Renal cortical epithelial cell (primary cell): ENCODE measurements around the gene PIP5K1C. TPM values are rescaled to one million over a fixed set of nuclear protein-coding genes. Genes with fewer than 3 reads are reported as not detected.
"Not testable (repeated sequence)": the region's sequence is repeated elsewhere in the genome, so short reads cannot be mapped to it uniquely, and the experiment has no call there.

Source experiments
- DNase-seq: peaks from one replicate; pipeline ENCODE4 v3.0.0-alpha.2; 2011; ENCODE audit warnings: low read depth
- total RNA-seq: library from RNA; depleted of rRNA; stranded (reverse); fragments of >200 nt; gene quantifications from 2 replicates; pipeline ENCODE4 v1.2.3, GENCODE V29; 2014

PIP5K1C gene
- total RNA-seq, 1 donor from 2014 or later = 38.4 TPM

GRCh38 chr19:3645726-3646125 lies 54.5 kb downstream of the PIP5K1C start:
- no peak for DNase-seq

DNA sequence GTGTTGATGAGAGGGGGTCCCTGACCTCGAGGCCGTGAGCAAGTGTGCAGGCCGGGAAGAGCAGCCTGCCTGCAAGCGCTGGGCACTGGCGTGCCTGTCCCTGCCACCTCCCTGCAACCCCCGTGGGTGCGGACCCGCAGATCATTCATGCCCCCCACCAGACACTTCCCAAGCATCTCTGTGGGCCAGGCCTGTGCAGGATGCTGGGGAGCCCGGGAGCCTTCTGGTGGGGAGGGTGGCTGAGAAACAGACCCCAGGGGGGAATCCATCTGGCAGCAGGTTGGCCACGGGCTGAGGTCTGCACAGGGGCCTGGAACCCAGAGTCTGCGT lies 55.2 kb downstream of the PIP5K1C start:
- DNase-seq = no peak

GRCh38 chr19:3644351-3645066 lies 55.8 kb downstream of the PIP5K1C start:
- DNase-seq = no peak

GRCh38 chr19:3643674-3644313 lies 56.5 kb downstream of the PIP5K1C start:
- DNase-seq = no peak

DNA sequence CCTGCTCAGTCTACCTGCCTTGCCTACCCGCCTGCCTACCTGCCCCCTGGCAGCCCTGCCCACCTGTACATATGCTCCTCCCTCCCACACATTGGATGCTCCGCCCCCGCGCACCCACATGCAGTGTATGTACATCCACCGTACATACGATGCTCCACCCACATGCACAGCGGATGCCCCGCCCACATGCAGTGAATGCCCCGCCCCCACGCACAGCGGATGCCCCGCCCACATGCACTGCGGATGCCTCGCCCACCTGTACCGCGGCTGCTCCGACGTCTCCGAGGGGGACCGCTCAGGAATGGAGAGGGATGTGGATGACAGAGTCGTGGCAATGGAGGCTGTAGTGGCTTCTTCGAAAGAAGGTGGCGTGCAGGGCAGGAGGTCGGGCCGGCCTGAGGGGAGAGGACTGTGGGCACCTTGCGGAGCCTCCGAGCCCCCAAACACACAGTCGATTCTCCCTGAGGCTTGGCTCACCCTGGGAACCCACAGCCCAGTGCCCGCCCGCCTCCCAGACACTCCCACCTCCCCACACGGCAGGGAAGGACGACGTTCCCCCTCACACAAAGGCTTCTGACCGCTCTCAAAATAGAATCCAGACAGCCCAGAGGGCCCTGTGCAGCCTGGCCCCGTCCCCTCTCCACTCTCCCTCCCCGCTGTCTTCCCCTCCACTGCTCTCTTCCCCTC lies 57.1 kb downstream of the PIP5K1C start:
- no peak for DNase-seq

DNA sequence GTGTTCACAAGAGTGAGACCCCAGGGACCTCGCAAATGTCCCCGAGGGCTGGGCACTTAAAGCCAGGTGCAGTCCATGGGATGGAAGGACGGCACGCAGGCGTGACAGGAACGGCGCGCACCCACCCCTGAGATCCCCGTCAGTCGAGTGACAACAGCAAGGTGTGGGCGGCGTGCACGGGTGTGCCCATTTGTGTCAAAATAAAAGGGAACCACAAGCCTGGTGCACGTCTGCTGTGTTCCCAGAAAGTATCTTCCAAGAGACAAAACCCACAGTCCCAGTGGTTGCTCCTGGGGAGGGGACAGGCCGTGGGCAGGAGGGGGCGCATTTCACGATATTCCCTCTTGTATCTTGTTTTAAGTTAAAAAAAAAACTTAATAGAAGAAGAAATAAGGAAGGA lies 58.0 kb downstream of the PIP5K1C start:
- no peak for DNase-seq

DNA sequence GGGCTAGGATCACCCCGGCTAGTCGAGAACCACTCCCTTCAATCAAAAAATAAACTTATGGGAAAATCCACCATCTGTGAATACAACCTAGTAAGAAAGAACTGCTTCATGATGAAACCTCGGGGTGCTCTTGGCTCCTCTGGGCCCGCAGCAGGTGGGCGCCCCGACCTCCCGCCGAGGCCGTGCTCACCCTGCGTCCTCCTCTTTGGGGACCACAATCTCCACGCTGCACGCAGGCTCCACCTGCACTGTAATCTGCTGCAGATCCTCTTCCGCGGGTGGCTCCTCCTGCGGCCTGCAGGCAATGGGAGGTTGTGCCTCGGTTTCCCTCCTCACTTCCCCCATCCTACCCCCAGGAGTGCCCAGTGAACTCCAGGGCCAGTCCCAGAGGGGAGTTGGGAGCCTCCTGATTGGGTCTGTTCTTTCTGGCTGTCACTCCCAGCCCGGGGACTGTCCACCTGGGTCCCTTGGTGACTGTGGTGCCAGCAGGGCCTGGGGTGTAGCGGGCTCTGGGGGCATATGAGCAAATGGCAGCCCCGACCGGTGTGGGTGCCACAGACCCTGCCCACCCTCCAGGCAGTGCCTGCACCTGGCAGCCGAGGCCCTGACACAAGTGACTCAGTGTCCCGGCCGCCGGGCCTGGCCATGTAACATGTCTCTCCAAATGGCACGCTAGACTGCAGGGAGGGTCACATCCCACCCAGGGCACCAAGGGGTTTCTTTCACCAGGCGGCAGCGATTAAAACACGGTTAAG lies 58.6 kb downstream of the PIP5K1C start:
- no peak for DNase-seq

DNA sequence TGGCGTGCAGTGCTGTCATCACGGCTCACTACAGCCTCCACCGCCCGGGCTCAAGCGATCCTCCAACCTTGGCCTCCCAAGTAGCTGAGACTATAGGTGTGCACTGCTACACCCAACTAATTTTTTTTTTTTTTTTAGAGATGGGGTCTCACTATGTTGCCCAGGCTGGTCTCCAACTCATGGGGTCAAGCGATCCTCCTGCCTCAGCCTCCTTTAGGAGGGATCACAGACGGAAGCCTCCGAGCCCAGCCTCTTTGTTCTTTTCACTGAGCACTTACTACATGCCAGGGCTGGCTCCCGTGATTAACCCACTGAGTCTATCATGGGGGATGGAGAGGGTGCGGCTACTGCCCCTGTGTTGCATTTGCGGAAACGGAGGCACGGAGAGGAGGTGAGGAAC lies 60.8 kb downstream of the PIP5K1C start:
- no peak for DNase-seq

DNA sequence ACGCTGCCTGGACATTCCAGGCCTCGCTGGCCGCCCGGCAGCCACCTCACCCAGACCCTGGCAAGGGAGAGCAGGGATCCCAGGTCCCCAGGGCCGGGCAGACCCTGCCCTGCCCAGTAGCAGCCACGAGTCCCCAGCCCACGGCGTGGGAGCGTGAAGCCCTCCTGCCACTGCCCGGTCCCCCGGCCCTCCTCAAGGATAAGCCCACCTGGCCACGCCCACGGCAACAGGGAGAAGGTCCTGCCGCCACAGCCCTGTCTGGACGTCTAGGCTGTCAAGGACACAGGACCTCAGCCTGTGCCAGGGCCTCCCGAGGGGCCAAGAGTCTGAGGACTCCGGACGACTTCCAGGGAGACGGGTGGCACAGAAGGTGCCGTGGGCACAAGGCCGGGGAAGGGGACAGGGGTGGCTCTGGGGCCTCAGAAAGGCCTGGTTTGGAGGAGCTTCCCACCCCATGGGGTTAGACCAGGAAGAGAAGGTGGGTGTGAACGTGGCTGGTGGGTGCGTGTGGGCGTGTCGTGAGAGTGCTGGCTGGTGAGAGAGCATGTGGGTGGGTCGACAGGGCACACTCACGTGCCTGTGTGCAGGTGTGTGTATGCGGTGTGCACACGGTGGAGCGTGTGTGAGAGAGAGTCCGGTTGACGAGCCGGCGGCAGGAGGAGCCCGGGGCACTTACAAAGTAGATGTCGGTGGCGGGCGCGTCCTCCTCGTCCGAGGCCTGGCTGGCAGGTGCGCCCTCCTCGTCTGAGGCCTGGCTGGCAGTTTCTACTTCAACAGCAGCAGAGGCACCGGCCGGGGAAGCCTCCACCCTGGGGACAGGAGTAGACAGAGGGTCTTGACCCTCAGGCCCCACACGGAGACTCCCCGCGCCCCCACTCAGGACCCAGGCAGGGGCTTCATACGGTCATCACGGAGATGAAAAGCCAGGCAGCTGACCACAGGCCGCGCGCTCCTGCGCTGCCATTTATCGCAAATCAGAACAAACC lies 61.8 kb downstream of the PIP5K1C start:
- no peak for DNase-seq

GRCh38 chr19:3637621-3638020 lies 62.6 kb downstream of the PIP5K1C start:
- no peak for DNase-seq

DNA sequence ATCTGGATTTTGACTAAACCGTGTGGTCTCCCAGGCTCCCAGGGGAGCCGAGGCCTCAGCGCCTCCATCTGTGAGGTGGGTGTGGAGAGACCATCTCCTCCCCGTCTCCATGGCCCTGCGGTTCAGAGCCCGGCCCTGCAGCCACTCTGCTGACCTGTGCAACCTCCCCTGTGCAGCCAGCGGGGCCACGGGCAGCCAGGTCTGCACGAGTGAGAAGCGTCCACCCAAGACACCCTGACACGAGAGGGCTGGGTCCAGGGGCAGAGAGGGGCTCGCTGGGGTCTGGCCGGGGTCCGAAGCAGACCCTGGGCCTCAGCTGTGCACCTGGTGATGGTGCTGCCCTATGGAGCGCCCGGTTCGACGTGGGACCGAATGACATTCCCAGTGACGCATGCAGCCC lies 63.3 kb downstream of the PIP5K1C start:
- DNase-seq = no peak

DNA sequence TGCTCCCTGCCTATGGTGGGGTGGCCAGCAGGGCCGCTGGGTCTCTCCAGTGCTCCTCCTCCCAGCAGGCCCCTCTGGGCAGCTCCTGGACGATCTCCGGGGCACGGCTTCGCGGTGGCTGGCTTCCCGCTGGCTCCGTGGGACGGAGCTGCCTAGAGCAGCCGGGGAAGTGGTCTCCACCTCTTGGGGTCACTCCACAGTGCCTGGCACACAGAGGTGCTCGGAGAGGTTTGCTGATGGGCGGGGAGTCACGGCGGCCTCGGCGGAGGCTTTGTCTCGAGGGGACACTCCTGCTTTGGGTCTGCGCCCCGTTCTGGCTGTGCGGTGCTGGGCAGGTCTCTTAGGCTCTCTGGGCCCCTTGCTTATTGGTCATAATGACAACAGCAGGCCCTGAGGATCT lies 63.8 kb downstream of the PIP5K1C start:
- no peak for DNase-seq

GRCh38 chr19:3634496-3635045 lies 65.7 kb downstream of the PIP5K1C start:
- DNase-seq = no peak

DNA sequence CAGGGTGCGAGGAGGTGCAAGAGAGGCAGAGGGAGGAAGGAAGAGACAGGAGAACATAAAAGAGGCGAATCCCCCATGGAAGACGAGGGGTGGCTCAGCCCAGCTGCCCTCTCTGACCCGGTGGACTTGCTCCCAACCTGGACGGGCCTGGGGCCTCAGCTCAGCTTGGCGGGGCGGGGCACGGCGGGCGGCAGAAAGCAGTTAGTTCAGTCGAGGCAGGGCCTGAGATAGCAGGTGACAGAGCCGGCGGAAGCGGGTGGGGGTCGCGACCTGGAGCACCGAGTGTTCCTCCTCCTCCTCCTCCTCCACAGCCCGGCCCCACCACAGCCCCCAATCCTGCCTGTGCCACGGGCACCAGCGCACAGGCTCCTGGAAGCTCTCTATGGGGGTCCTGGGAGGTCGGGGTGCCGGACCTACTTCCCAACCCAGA lies 66.7 kb downstream of the PIP5K1C start:
- DNase-seq = no peak

DNA sequence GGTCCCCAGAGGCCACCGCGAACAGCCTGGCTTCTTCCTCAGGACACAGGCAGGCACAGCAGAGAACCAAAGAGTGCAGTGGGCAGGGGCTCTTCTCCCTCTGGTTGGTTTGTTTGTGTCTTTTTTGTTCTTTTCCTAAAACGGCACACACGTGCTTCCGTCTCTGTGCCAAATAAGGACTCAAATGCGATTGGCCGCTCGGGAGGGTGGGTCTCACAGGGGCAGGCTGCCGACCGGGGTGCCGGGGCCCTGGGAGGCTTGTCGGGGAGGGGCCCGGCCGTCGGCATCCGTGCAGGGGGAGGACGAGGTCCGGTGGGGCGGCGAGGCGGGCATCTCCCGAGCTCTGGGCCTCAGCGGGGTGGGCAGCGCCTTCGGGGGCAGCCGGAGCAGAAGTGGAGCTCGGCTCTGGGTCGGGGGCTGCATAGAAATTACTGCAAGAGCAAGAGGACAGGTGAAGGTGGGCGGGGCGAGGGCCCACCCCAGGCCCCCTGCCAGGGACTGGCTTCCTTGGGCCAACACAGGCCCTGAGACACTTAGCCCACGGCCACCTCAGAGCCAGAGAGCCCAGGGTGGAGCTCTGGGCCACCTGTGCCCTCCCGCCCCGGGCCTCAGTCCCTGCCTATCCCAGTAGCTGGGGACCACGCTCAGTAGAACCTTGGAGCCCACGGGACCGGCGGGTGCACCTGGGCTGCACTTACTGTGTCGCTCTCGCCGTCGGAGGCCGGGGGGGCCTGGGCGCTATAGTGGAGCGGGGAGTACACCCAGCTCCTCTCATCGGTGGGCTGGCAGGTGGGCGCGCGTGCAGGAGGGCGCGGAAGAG lies 67.3 kb downstream of the PIP5K1C start:
- no peak for DNase-seq

GRCh38 chr19:3632098-3632497 lies 68.2 kb downstream of the PIP5K1C start:
- DNase-seq = no peak

DNA sequence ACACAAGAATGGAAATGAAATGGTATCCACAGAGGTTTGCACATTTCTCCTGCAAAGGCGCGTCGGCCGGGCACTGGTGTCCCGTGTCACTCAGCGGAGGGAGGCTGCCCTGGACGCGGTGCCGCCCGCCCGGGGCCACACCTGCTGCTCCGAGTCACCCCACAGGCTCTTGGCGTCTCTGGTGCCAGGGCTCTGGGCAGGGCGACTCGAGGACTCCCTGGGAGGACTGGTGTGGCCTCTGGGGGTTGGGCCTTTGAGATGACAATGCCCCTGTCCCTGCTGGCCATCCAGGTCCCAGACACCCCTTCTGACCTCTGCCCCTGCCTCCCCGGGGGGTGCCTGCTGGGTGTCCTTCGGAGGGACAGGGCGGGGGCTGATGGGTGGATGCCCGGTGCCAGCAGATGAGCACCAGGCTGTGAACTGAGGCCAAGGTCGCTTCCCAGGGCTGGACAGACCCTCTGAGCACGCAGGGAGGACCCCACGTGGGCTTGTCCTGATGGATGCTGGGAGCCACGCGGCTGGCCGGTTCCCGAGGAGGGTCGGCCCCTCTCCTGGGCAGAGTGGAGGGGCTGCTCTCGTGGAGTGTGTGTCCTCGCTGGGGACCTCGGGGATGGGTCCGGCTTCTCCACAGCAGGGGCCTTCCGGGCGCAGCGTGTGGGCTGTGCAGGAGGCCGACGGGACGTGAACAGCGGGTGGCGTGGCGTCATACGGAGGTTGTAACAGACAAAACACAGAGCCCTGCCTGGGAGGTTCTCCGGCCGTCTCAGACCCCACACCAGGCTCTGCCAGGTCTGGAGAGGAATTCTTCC lies 69.0 kb downstream of the PIP5K1C start:
- no peak for DNase-seq

- DNase-seq = not testable (repeated sequence)
These were observed 71.5 kb downstream of the PIP5K1C start for GRCh38 chr19:3628766-3629165.

DNA sequence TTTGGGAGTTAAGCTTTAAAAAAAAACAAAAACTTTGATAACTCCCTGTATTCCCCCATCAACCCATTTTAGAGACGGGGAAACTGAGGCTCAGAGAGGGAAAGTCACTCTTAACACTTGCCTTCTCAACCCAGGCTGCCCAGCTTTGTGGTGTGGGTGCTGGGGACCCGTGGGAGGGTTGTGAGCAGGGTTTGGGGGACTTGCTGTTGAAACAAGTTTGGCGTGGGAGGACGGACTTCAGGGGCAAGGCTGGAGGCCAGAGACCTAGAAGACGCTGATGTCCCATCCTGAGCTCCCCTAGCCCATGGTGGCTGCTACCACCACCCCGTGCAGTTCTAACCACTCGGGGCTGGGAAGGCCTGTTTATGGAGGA lies 72.9 kb downstream of the PIP5K1C start:
- no peak for DNase-seq
